HG03378 (cell line): ENCODE data around the gene FOXA1.
"Not testable (repeated sequence)": the region's sequence is repeated elsewhere in the genome, so short reads cannot be mapped to it uniquely, and the experiment has no call there.

ENCODE experiments used
- ATAC-seq: cut with Tn5 transposase; IDR thresholded peaks from one replicate; pipeline ENCODE4 v1.9.1; 2021; ENCODE audit warnings: mild to moderate bottlenecking, moderate library complexity; ENCODE audit not compliant: unreplicated experiment

Gene FOXA1

GRCh38 chr14:37563189-37563588 is 31.9 kb downstream of the FOXA1 start:
- no peak for ATAC-seq

- ATAC-seq, result no peak
Observed at GRCh38 chr14:37559386-37559785, 35.7 kb downstream of the FOXA1 start.

DNA sequence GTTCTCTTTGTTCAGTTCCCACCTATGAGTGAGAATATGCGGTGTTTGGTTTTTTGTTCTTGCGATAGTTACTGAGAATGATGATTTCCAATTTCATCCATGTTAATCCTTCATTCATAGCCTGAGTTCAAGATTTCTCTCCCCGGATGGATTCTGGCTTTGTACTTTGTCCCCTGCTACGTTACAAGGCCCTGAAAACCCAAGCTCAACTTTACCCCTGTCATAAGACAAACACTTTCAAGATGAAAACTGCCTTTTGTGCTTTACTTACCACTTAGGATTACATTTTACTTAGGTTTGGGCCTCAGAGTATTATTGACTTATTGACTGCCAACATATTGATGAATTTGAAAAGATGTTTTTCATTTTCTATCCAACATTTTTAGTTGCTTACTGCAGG is 36.3 kb downstream of the FOXA1 start:
- ATAC-seq, result no peak

DNA sequence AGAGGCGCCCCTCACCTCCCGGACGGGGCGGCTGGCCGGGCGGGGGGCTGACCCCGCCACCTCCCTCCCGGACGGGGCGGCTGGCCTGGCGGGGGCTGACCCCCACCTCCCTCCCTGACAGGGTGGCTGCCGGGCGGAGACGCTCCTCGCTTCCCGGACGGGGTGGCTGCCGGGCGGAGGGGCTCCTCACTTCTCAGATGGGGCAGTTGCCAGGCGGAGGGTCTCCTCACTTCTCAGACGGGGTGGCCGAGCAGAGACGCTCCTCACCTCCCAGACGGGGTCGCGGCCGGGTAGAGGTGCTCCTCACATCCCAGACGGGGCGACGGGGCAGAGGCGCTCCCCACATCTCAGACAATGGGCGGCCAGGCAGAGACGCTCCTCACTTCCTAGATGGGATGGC is 39.5 kb downstream of the FOXA1 start:
- not testable (repeated sequence) for ATAC-seq

DNA sequence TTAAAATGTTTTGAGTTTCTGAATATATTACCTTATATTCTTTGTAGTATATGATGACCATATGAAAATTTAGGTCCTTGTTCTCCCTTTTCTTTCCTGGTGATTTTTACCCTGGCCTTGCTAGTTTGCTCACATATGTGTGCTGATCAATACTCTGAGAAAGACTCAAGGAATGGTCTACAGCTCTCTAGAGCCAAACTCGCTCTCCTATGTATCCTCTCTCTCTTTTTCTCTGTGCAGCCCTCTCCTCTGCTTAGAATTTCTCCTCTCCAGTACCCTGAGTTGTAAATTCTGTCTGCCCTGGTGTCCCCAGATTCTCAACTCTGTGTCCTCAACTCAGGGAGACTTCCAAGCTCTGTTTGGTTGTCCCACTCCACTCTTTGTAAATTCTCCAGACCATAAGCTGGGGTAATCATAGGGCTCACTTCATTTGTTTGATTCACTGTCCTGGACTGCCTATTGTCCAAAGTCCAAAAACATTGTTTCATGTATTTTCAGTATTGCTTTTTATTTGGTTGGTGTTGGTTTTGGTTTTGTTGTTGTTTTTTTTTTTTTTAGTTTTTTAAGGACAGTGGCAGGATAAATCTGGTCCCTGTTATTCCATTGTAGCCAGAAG is 41.0 kb downstream of the FOXA1 start:
- ATAC-seq, result no peak

GRCh38 chr14:37551119-37551518 is 43.9 kb downstream of the FOXA1 start:
- ATAC-seq, result no peak

DNA sequence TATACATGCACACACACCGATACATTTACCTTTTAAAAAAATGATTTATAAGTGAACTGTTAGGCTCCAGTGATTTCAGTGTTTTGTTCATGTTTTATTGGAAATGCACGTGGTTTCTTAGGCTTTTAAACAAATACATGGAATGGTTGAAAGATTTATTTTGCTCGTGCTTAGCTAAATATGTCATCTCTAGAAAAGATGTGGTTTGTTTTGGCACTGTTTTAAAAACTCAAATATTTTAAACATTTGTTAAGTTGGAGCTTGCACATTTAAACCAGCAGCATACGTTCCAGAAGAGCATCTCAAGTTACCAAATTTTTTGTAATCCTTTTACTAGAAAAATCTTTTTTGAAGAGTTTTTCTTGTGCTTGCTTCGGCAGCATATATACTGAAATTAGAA is 44.5 kb downstream of the FOXA1 start:
- ATAC-seq, result no peak

- ATAC-seq, result no peak
Observed at GRCh38 chr14:37546621-37547447, 48.2 kb downstream of the FOXA1 start.

DNA sequence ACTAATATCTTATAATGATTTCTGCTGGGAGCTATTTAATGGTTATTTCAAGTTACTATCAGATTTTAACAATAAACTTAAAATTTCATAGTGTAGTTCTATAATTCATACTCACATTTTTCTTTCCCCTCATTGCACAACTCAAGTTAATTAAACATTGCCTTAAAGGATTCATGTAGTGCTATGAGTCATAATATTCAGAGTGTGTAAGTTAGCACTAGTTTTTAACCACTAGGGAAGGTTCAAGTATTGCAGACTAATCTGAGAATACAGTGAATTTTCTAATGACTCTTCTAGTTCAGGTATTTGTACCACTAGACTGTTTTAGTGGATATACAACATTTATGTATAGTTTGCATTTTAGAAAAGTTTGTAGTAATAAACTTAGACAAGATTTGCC is 49.9 kb downstream of the FOXA1 start:
- no peak for ATAC-seq

DNA sequence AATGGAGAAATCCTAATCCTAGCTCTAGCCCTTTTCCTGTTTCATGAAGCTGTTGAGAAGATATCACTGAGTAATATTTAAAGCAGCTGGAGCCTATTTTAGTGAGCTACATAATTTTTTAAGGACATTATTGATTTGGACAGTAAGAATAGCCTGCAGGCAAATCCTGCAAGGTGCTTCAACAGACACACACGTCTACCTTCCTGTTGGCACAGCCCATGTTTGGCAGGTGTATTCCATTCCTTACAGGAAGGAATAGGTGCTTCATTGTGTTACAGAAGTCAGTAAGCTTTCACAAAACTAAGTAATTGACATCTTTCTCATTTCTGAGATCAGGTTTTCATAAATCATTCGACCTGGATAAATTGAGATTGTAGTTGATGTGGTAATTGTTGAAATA is 50.6 kb downstream of the FOXA1 start:
- ATAC-seq, result no peak

- ATAC-seq, result no peak
Observed at GRCh38 chr14:37539992-37540391, 55.1 kb downstream of the FOXA1 start.
